HG03196 (cell line): ENCODE measurements around the gene HPCA.

Experiments used
- ATAC-seq: cut with Tn5 transposase; IDR thresholded peaks from one replicate; pipeline ENCODE4 v1.9.1; 2021; ENCODE audit not compliant: unreplicated experiment

Gene HPCA

GRCh38 chr1:32870615-32871363, 15.5 kb upstream of the HPCA start, which contains the start of gene FNDC5:
FNDC5 (minus strand) TSS chr1:32870912.
- no peak for ATAC-seq

- ATAC-seq: no peak
These were observed 14.7 kb upstream of the HPCA start for GRCh38 chr1:32871364-32872191.

- ATAC-seq: no peak
These were observed 14.2 kb upstream of the HPCA start for GRCh38 chr1:32872192-32872460.

- no peak for ATAC-seq
These were observed 12.8 kb upstream of the HPCA start for GRCh38 chr1:32873484-32873883.

- ATAC-seq: no peak
These were observed 11.2 kb upstream of the HPCA start for GRCh38 chr1:32874860-32875752.

- no peak for ATAC-seq
These were observed 9.7 kb upstream of the HPCA start for GRCh38 chr1:32876341-32877210.

- ATAC-seq: no peak
These were observed 8.8 kb upstream of the HPCA start for GRCh38 chr1:32877211-32878110.

GRCh38 chr1:32878183-32878582, 8.1 kb upstream of the HPCA start:
- no peak for ATAC-seq

- ATAC-seq: no peak
These were observed 7.7 kb upstream of the HPCA start for GRCh38 chr1:32878637-32879041.

GRCh38 chr1:32881291-32881690, 5.0 kb upstream of the HPCA start:
- no peak for ATAC-seq

- ATAC-seq: no peak
These were observed 4.1 kb upstream of the HPCA start for GRCh38 chr1:32881871-32882850.

GRCh38 chr1:32883338-32884031, 2.8 kb upstream of the HPCA start:
- ATAC-seq: no peak

- ATAC-seq: no peak
These were observed 2.3 kb upstream of the HPCA start for GRCh38 chr1:32884032-32884372.

- ATAC-seq: no peak
These were observed 1.6 kb upstream of the HPCA start for GRCh38 chr1:32884726-32885125.

GRCh38 chr1:32885676-32886003, 651 bp upstream of the HPCA start:
- ATAC-seq: no peak

GRCh38 chr1:32886828-32887414, 630 bp downstream of the HPCA start:
- ATAC-seq: no peak

- ATAC-seq: no peak
These were observed 1.3 kb downstream of the HPCA start for GRCh38 chr1:32887623-32888022.

- no peak for ATAC-seq
These were observed 1.8 kb downstream of the HPCA start for GRCh38 chr1:32888134-32888533.
